ENCODE measurements around the gene TSPOAP1. TPM values are rescaled to one million over a fixed set of nuclear protein-coding genes. Genes with fewer than 3 reads are reported as not detected.
A peak's percentile ranks its signal among the peaks of the same experiment; 100 is the strongest.

The TSPOAP1 gene
- total and polyA plus RNA-seq, 3 donors from 2014 or later, result 7.2 to 13.0 (median 8.2) TPM

- Histone ChIP-seq H3K36me3 (ENCODE audit: low read depth, missing control alignments) (no peaks in the 10 kb centered on the region), H3K9me3 (no peaks in the 10 kb centered on the region), H3K4me3 (no peak overlapping the region), H3K27me3 (no peaks in the 10 kb centered on the region), H3K27ac (no peak overlapping the region), H3K4me1 (peaks cover 16% of the 10 kb centered on the region)
- no peak for DNase-seq
- WGBS, 2 donors, result 92 to 95% methylated on average over 16 of the region's 16 CpGs
- TF ChIP-seq POLR2A (IDR thresholded peaks at IDR 0.05) (no peak), CTCF (IDR thresholded peaks at IDR 0.05) (no peak)
- intact Hi-C loops (cut with DNase I; ENCODE audit: low total_unique reads), result no loop called here
Observed at GRCh38 chr17:58362368-58363014, 33.9 kb upstream of the TSPOAP1 start.

- Histone ChIP-seq H3K36me3 (ENCODE audit: low read depth, missing control alignments) (no peaks in the 10 kb centered on the region), H3K9me3 (no peaks in the 10 kb centered on the region), H3K27ac (peak overlapping the region in 1 of 2 donors; percentile 34), H3K4me3 (no peak overlapping the region), H3K4me1 (peaks cover 13% of the 10 kb centered on the region), H3K27me3 (no peaks in the 10 kb centered on the region)
- TF ChIP-seq CTCF (IDR thresholded peaks at IDR 0.05), result no peak
- no peak for TF ChIP-seq POLR2A (IDR thresholded peaks at IDR 0.05)
- DNase-seq, result peak; percentile 37
- intact Hi-C loops (cut with DNase I; ENCODE audit: low total_unique reads), result no loop called here
- 50 to 77% methylated on average over 4 to 5 of the region's 5 CpGs for WGBS, 2 donors
Observed at GRCh38 chr17:58360296-58361063, 31.9 kb upstream of the TSPOAP1 start.

DNA sequence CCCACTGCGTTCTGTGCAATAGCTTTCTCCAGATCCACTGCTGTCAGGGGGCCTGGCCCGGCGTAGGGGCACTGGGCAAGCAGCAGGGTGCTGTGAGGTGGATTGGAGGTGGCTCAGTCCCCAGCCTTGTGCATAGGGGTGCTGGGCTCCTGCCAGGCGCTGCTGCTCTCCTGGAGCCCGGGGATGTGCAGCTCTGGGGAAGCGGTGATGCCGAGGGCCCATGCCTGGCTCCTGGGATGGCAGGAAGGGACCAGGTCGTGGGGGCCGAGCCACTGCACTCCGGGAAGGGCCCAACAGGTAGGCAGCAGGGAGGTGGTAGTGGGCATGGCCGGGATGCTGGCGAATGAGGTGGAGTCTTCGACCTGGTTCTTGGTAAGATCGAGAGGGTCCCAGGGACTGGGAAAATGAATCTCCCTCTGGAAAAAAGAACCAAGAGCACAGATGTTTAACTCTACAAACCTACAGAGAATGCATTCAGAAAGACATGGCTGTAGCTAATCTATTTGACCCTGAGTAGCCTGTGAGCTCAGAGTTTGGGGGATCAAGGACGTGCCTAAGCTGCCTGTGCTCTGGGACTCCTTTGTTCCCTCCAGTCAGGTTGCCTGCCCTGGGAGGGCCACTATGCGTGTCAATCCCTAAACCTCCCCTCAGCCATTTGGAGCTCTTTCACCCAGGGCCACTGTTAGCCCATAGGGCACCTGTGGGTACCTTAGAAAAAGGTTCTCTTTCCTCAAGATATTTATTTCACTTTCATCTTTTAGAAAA, 30.0 kb upstream of the TSPOAP1 start:
- Histone ChIP-seq H3K4me1 (peaks cover 1% of the 10 kb centered on the region), H3K9me3 (no peaks in the 10 kb centered on the region), H3K36me3 (ENCODE audit: low read depth, missing control alignments) (no peaks in the 10 kb centered on the region), H3K27me3 (no peaks in the 10 kb centered on the region), H3K4me3 (no peak overlapping the region), H3K27ac (no peak overlapping the region)
- intact Hi-C loops (cut with DNase I; ENCODE audit: low total_unique reads), result no loop called here
- no peak for DNase-seq
- 81 to 85% methylated on average over 13 to 16 of the region's 16 CpGs for WGBS, 2 donors
- no peak for TF ChIP-seq CTCF (IDR thresholded peaks at IDR 0.05)
- TF ChIP-seq POLR2A (IDR thresholded peaks at IDR 0.05), result no peak

- Histone ChIP-seq H3K27me3 (no peaks in the 10 kb centered on the region), H3K4me1 (peaks cover 7% of the 10 kb centered on the region), H3K9me3 (no peaks in the 10 kb centered on the region), H3K4me3 (no peak overlapping the region), H3K27ac (no peak overlapping the region), H3K36me3 (ENCODE audit: low read depth, missing control alignments) (no peaks in the 10 kb centered on the region)
- no peak for TF ChIP-seq POLR2A (IDR thresholded peaks at IDR 0.05)
- TF ChIP-seq CTCF (IDR thresholded peaks at IDR 0.05), result no peak
- intact Hi-C loops (cut with DNase I; ENCODE audit: low total_unique reads), result no loop called here
- 93 to 95% methylated on average over 20 of the region's 22 CpGs for WGBS, 2 donors
- DNase-seq, result no peak
Observed at GRCh38 chr17:58357312-58358297, 29.0 kb upstream of the TSPOAP1 start.

Data from testis (tissue), 3 donors.